ENCODE data around the gene MGAT4B.

The MGAT4B gene

GRCh38 chr5:179753971-179754370 lies 52.7 kb downstream of the MGAT4B start:
- Histone ChIP-seq H3K9ac (ENCODE audit: low read depth, low read length) (no peak overlapping the region), H3K9me3 (ENCODE audit: control insufficient read depth, insufficient read depth, low read length) (no peaks in the 10 kb centered on the region), H3K27ac (ENCODE audit: low read depth, low read length) (no peak overlapping the region), H3K4me3 (ENCODE audit: low read depth, low read length) (no peak overlapping the region), H3K4me1 (ENCODE audit: control insufficient read depth, insufficient read depth, low read length) (peaks cover 16% of the 10 kb centered on the region), H3K36me3 (ENCODE audit: control insufficient read depth, insufficient read depth, low read length) (peaks cover 3% of the 10 kb centered on the region; the same call in 1 of the 2 replicates), H3K27me3 (ENCODE audit: control insufficient read depth, insufficient read depth, low read length) (no peaks in the 10 kb centered on the region)

GRCh38 chr5:179749857-179750508 lies 56.7 kb downstream of the MGAT4B start:
- Histone ChIP-seq H3K36me3 (ENCODE audit: control insufficient read depth, insufficient read depth, low read length) (peaks cover 7% of the 10 kb centered on the region; the same call in 1 of the 2 replicates), H3K9ac (ENCODE audit: low read depth, low read length) (no peak overlapping the region), H3K27me3 (ENCODE audit: control insufficient read depth, insufficient read depth, low read length) (no peaks in the 10 kb centered on the region), H3K4me1 (ENCODE audit: control insufficient read depth, insufficient read depth, low read length) (peaks cover 10% of the 10 kb centered on the region), H3K9me3 (ENCODE audit: control insufficient read depth, insufficient read depth, low read length) (no peaks in the 10 kb centered on the region), H3K4me3 (ENCODE audit: low read depth, low read length) (no peak overlapping the region), H3K27ac (ENCODE audit: low read depth, low read length) (no peak overlapping the region)

- Histone ChIP-seq H3K9me3 (ENCODE audit: control insufficient read depth, insufficient read depth, low read length) (no peaks in the 10 kb centered on the region), H3K9ac (ENCODE audit: low read depth, low read length) (no peak overlapping the region), H3K27me3 (ENCODE audit: control insufficient read depth, insufficient read depth, low read length) (no peaks in the 10 kb centered on the region), H3K27ac (ENCODE audit: low read depth, low read length) (no peak overlapping the region), H3K4me1 (ENCODE audit: control insufficient read depth, insufficient read depth, low read length) (no peaks in the 10 kb centered on the region), H3K4me3 (ENCODE audit: low read depth, low read length) (no peak overlapping the region), H3K36me3 (ENCODE audit: control insufficient read depth, insufficient read depth, low read length) (peaks cover 7% of the 10 kb centered on the region; the same call in 1 of the 2 replicates)
Measured at GRCh38 chr5:179747811-179748210, 58.9 kb downstream of the MGAT4B start.
